ENCODE data around the gene LMNA.

DNA sequence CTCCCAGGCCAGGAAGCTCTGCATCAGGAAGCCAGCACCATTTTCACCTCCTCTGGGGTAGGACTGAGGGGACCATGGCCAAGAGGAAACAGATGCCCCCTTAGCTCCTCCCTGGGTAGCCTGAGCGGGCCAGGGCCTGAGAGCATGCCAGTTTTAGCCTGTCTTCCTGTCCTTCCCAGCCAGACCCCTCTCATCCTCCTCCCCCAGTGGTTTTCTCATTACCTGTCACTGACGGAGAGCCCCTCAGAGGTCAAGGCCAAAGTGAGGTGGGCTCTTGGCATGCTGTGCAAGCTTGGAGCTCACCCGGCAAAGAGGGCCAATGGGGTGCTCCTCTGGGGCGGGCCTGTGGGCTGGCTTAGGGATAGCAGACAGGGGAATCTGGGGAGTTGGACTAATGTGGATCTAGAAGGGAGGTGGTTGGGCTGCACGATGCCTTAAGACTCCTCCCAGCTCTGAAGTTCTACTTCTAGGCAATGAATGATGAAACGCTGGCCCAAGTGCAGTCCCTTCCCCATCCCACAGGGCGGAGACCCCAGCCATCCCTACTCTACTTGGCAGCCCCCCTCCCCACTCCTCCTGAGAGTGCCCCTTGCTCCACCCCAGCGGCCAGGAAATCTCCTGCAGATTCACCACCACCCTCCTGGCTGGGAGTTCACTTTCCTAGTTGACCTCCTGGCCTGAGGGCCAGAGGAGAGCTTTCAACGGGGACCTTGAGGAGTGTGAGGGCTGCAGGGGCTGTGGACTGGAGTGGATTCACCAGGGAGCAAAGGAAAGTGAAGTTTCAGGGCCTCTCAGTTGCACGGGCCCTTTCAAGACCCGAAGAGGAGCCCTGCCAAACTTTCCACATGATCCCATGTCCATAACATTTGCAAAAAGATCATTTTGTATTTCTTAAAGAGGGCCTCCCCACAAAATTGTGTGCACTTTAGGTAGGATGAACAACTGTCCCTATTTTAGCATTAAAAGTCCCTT is 9.4 kb upstream of the LMNA start:
- peak in 1 of 2 donors; percentile 19 for TF ChIP-seq CTCF (IDR thresholded peaks at IDR 0.05)
- TF ChIP-seq EP300 (IDR thresholded peaks at IDR 0.05) = no peak
